H1 (cell line): Measurements from ENCODE around the gene FBN1. TPM values are rescaled to one million over a fixed set of nuclear protein-coding genes. Genes with fewer than 3 reads are reported as not detected.

Experiments used
- RXRA ChIP-seq: IDR thresholded peaks from 2 replicates; pipeline ENCODE4 v1.6.1; 2011; ENCODE audit warnings: low read depth, mild to moderate bottlenecking, low read length, moderate library complexity; ENCODE audit not compliant: insufficient read depth
- polyA plus RNA-seq, 7 experiments: library from polyadenylated mRNA; depleted of rRNA in 3 of 7; stranded (reverse) in 5 of 7; unstranded in 2 of 7; fragments of >200 nt in 5 of 7; fragments of 200-250 nt in 2 of 7; gene quantifications; 1 replicate in 5 of 7; 2 replicates in 1 of 7; 4 replicates in 1 of 7; pipeline versions ENCODE4 v1.2.1 to v1.2.3, GENCODE V29; 2011 to 2013; ENCODE audit warnings: missing spikeins in 2 of 7, mixed read lengths in 2 of 7
- total RNA-seq: library from RNA; stranded (reverse); fragmentation: NEBNext Ultra II Directional; extraction: Animal tissue kit (Norgen Biotek cat#: 25700); gene quantifications from 2 replicates; pipeline ENCODE4 v1.2.1, GENCODE V29; 2021

Gene FBN1
- total and polyA plus RNA-seq, 2 of the 8 experiments (the other 6 are each of a cell fraction or from before 2014, with no cell fraction given) = 3.0 to 4.0 TPM

- no peak for TF ChIP-seq RXRA
These were observed 108.8 kb downstream of the FBN1 start (continued) for GRCh38 chr15:48536681-48537091.
